ENCODE data around the gene NAGPA.

- TF ChIP-seq POLR2A (IDR thresholded peaks at IDR 0.05; ENCODE audit: low read length): no peak
- no peak for TF ChIP-seq GATA1 (IDR thresholded peaks at IDR 0.05; ENCODE audit: low read depth, low read length)
Measured at GRCh38 chr16:4976079-4976478, 57.7 kb downstream of the NAGPA start.

All from erythroblast (primary cell).